ENCODE data around the gene HNRNPL. TPM values are rescaled to one million over a fixed set of nuclear protein-coding genes. Genes with fewer than 3 reads are reported as not detected.

HNRNPL gene
- total and polyA plus RNA-seq, 9 of the 15 experiments (the other 6 are each of a cell fraction or from before 2014, with no cell fraction given), result 39.5 to 610 (median 299) TPM

GRCh38 chr19:38877781-38878574 lies 28.2 kb upstream of the HNRNPL start, which contains the start of gene RINL (continued):
- TF ChIP-seq PHB2 (IDR thresholded peaks at IDR 0.05; ENCODE audit: low read depth), result no peak
- TF ChIP-seq RFX1 (IDR thresholded peaks at IDR 0.05), result no peak
- no peak for TF ChIP-seq ETS2 (tag; IDR thresholded peaks at IDR 0.05; ENCODE audit: borderline replicate concordance, poor library complexity, severe bottlenecking)
- TF ChIP-seq RBM15 (IDR thresholded peaks at IDR 0.05; ENCODE audit: insufficient read depth, low read length), result no peak
- TF ChIP-seq SP1 (CRISPR knock-in tag; IDR thresholded peaks at IDR 0.05), result no peak
- no peak for TF ChIP-seq SMC3 (conservative IDR thresholded peaks at IDR 0.05; ENCODE audit: insufficient read depth, low read depth, low read length)
- peak; percentile 76 for TF ChIP-seq ZBTB40 (IDR thresholded peaks at IDR 0.05)
- TF ChIP-seq ZBTB40 (CRISPR knock-in tag; IDR thresholded peaks at IDR 0.05), result no peak
- TF ChIP-seq GMEB1 (CRISPR knock-in tag; IDR thresholded peaks at IDR 0.05), result no peak
- no peak for TF ChIP-seq NFYB (IDR thresholded peaks at IDR 0.05; ENCODE audit: extremely low read depth, insufficient read length)
- TF ChIP-seq TCF7L2 (IDR thresholded peaks at IDR 0.05; ENCODE audit: low read depth, low read length), result no peak
- no peak for TF ChIP-seq NFRKB (IDR thresholded peaks at IDR 0.05; ENCODE audit: low read depth)
- 0 out of 2 replicates have a peak, but pooled peaks have one; percentile 64 for TF ChIP-seq ELF4 (CRISPR knock-in tag; IDR thresholded peaks at IDR 0.05)
- TF ChIP-seq STAG1 (CRISPR knock-in tag; IDR thresholded peaks at IDR 0.05; ENCODE audit: borderline replicate concordance), result no peak
- no peak for TF ChIP-seq HDAC6 (IDR thresholded peaks at IDR 0.05; ENCODE audit: low read depth, low read length)
- peak; percentile 71 for TF ChIP-seq ZFX (CRISPR knock-in tag; IDR thresholded peaks at IDR 0.05)
- TF ChIP-seq SMAD1 (IDR thresholded peaks at IDR 0.05; ENCODE audit: low read depth, low read length, partially characterized antibody), result no peak
